ENCODE data around the gene DNAH3.
"Not testable (repeated sequence)": the region's sequence is repeated elsewhere in the genome, so short reads cannot be mapped to it uniquely, and the experiment has no call there.

- TF ChIP-seq CTCF, POLR2A (IDR thresholded peaks at IDR 0.05): not testable (repeated sequence)
These were observed 94.9 kb downstream of the DNAH3 start for GRCh38 chr16:21055738-21056137.
